ENCODE results near the gene MCTP1. TPM values are rescaled to one million over a fixed set of nuclear protein-coding genes. Genes with fewer than 3 reads are reported as not detected.
A peak's percentile ranks its signal among the peaks of the same experiment; 100 is the strongest.

Gene MCTP1
- total RNA-seq, 1 experiment from 2014 or later: 5.6 TPM

DNA sequence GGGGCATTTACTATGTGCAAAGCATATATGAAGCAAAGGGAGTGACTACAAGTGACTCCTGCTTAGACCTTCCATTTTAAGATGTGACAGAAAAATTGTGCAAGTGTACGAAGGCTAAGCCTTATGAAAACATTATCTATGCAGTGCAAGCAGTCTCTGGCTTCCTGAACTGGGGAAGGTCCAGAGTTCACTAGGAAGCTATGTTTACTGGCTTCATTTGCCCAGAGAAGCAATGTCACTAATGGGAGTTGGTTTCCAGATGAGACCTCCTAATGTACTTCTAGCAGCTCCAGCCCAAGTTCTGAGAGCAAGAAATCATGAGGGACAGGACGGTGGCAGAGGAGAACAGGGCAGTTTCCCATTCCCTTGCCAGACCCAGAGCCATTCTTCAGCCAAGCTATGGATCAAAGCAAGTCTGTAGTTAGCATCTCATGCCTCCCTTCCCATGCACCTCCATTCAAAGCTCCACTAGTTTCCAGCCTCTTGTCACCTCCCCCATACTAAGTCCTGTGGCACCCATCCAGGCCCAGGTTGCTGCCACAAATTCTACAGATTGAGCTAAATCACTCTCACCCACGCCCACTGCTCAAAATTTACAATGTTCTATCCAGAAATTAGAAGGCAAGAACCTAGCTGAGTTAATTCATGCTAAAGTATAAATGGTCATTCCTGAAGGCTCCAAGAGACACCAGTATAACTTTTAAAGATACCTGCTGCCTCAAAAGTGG, 21.8 kb downstream of the MCTP1 start (continued):
- TF ChIP-seq, protein P1, sequence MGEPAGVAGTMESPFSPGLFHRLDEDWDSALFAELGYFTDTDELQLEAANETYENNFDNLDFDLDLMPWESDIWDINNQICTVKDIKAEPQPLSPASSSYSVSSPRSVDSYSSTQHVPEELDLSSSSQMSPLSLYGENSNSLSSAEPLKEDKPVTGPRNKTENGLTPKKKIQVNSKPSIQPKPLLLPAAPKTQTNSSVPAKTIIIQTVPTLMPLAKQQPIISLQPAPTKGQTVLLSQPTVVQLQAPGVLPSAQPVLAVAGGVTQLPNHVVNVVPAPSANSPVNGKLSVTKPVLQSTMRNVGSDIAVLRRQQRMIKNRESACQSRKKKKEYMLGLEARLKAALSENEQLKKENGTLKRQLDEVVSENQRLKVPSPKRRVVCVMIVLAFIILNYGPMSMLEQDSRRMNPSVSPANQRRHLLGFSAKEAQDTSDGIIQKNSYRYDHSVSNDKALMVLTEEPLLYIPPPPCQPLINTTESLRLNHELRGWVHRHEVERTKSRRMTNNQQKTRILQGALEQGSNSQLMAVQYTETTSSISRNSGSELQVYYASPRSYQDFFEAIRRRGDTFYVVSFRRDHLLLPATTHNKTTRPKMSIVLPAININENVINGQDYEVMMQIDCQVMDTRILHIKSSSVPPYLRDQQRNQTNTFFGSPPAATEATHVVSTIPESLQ (CRISPR knock-in tag; IDR thresholded peaks at IDR 0.05): no peak
- TF ChIP-seq ZNF671 (CRISPR knock-in tag; IDR thresholded peaks at IDR 0.05): no peak
- TF ChIP-seq E2F5 (CRISPR knock-in tag; IDR thresholded peaks at IDR 0.05): no peak
- TF ChIP-seq, protein P2, sequence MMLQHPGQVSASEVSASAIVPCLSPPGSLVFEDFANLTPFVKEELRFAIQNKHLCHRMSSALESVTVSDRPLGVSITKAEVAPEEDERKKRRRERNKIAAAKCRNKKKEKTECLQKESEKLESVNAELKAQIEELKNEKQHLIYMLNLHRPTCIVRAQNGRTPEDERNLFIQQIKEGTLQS (CRISPR knock-in tag; conservative IDR thresholded peaks at IDR 0.05): no peak

GRCh38 chr5:95261437-95262175, 23.3 kb downstream of the MCTP1 start:
- POLR2A ChIA-PET: no interaction called here
- ATAC-seq (no peak), DNase-seq (ENCODE audit: low spot score) (no peak)
- Mint-ChIP-seq H3K27me3 (ENCODE audit: low read depth) (no peaks in the 10 kb centered on the region), H3K27ac (no peak overlapping the region), H3K4me1 (peaks cover 14% of the 10 kb centered on the region), H3K9me3 (no peaks in the 10 kb centered on the region), H3K4me3 (no peak overlapping the region), H3K36me3 (no peaks in the 10 kb centered on the region)
- CTCF ChIA-PET: interaction anchor here (0.6 kb wide), 1 partner anchor 518 kb away, joined by 4 read pairs; no protein-coding TSS in a partner anchor
- TF ChIP-seq CTCF (IDR thresholded peaks at IDR 0.05) (0 out of 2 replicates have a peak, but pooled peaks have one; percentile 21), ZNF281 (CRISPR knock-in tag; IDR thresholded peaks at IDR 0.05) (no peak)

DNA sequence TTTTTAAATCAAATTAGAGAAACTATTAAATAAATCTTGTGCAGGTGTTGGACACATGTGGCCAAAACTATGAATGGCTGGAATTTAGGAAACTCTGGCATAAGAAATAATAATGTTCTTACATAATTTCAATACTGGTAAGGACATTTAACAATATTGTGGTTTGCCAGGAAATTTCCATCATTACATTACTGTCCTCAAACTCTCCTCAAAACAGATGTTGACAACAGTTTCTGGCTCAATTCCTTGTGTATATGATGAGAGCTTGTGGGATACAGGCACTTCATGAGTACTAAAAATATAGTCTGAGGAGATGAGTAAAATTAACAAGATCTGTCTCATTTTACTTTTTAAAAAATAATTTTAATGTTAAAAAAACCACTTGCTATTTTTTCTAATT, 27.9 kb downstream of the MCTP1 start:
- Mint-ChIP-seq H3K27me3 (ENCODE audit: low read depth) (no peaks in the 10 kb centered on the region), H3K4me3 (no peak overlapping the region), H3K9me3 (no peaks in the 10 kb centered on the region), H3K36me3 (no peaks in the 10 kb centered on the region), H3K27ac (no peak overlapping the region), H3K4me1 (no peaks in the 10 kb centered on the region)
- POLR2A ChIA-PET: no interaction called here
- DNase-seq (ENCODE audit: low spot score): no peak
- CTCF ChIA-PET: no interaction called here
- ATAC-seq: no peak
- TF ChIP-seq PRDM15 (CRISPR knock-in tag; IDR thresholded peaks at IDR 0.05) (no peak), TP53 (CRISPR knock-in tag; IDR thresholded peaks at IDR 0.05) (no peak), JUN (CRISPR knock-in tag; IDR thresholded peaks at IDR 0.05) (no peak), GABPB1 (CRISPR knock-in tag; IDR thresholded peaks at IDR 0.05) (no peak), NFATC4 (CRISPR knock-in tag; IDR thresholded peaks at IDR 0.05) (no peak), FOXJ3 (CRISPR knock-in tag; IDR thresholded peaks at IDR 0.05; ENCODE audit: borderline replicate concordance) (no peak), ESRRA (CRISPR knock-in tag; IDR thresholded peaks at IDR 0.05; ENCODE audit: borderline replicate concordance) (no peak), GTF2I (CRISPR knock-in tag; conservative IDR thresholded peaks at IDR 0.05) (no peak), CREM (CRISPR knock-in tag; IDR thresholded peaks at IDR 0.05) (no peak), NR1H2 (CRISPR knock-in tag; IDR thresholded peaks at IDR 0.05) (no peak), ZMAT4 (CRISPR knock-in tag; IDR thresholded peaks at IDR 0.05) (no peak)

Data from WTC11 (cell line).